Ramos (cell line): Measurements from ENCODE around the gene BDKRB2.
"Not testable (repeated sequence)": the region's sequence is repeated elsewhere in the genome, so short reads cannot be mapped to it uniquely, and the experiment has no call there.

ENCODE experiments used
- in situ Hi-C: fragments of 300-500 bp; cut with MboI; formaldehyde crosslinking; loops from one replicate; pipeline ENCODE4 v1.14.3; 2022; ENCODE audit warnings: low sequenced_read_pairs; ENCODE audit not compliant: unreplicated experiment

The BDKRB2 gene

GRCh38 chr14:96217376-96217913 lies 12.8 kb downstream of the BDKRB2 start:
- in situ Hi-C loops = no loop called here

DNA sequence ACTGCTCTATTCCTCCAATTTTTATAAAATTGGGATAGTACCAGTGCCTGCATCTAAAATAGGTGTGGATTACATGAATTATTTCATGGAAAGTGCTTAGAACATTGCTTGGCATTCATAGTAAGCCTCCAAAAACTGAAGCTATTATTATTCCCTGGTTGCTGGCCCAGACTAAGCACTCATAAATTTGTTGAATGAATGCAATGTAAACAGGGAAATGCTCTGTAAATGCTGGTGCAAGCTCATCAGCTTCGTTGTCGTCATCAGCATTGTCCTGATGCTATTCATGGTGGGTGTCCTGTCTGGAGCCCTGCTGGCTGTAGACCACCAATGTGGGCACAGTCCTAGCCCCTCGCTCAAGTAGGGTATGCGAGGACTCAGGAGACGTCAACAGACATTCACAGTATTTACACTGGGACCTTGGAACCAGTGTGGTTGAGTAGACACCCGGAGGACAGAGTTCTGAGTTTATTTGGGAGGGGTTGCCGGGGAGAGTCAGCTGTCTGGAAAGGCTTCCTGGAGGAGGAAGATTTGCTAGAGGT lies 16.5 kb downstream of the BDKRB2 start:
- in situ Hi-C loops = no loop called here

DNA sequence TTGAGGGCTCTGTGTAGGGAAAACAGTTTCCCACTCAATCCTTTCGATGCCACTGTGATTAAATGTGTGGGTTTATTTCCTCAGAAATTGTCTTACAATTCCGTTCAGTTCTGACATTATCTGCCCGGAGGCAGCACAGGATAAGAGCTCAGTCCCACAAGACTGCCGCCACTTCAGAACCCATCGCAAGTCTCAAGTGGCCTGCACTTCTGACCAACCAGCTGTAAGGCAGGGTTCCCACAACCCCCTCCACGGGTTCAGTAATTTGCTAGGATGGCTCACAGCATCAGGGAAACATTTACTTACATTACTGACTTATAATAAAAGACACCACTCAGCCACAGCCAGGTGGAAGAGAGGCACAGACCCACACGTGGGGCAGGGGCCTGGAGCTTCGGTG lies 17.2 kb downstream of the BDKRB2 start:
- in situ Hi-C loops = no loop called here

- in situ Hi-C loops = no loop called here
These were observed 19.9 kb downstream of the BDKRB2 start for GRCh38 chr14:96224480-96225096.

GRCh38 chr14:96225213-96225612 lies 20.6 kb downstream of the BDKRB2 start:
- in situ Hi-C loops = no loop called here

GRCh38 chr14:96225745-96226151 lies 21.1 kb downstream of the BDKRB2 start:
- in situ Hi-C loops = no loop called here

DNA sequence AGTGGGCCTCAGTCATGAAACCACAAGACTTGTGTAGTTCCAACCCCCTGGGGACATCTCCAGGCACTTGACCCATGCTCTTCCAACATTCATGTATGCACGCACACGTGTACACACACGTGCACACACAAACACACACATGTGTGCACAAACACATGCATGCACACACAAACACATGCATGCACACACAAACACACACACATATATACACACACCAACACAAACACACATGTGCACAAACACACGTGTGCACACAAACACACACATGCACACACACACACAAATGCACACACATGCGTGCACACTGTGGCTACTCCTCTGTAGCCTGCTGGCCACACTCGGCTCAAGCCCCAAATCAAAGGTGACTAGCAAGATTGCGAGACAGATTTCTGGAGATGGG lies 22.8 kb downstream of the BDKRB2 start:
- in situ Hi-C loops = no loop called here

DNA sequence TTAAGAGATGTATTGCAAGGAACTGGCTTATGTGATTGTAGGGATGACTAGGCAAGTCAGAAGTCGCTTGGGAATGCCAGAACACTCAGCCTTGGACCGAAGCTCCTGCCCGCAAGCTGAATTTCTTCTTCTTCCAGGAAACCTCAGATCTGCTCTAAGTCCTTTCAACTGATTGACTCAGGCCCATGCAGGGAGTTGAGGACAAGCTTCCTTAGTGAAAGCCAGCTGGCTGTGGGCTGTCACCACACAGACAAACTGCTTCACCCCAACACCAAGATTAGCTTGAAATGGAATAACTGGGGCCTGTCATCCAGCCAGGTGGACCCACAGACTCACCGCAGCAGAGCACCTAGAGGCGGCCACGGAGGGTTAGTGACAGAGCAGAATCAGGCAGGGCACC lies 24.7 kb downstream of the BDKRB2 start:
- in situ Hi-C loops = no loop called here

- in situ Hi-C loops = no loop called here
These were observed 26.4 kb downstream of the BDKRB2 start for GRCh38 chr14:96231056-96231455.

GRCh38 chr14:96231526-96232130 lies 27.0 kb downstream of the BDKRB2 start:
- in situ Hi-C loops = no loop called here

DNA sequence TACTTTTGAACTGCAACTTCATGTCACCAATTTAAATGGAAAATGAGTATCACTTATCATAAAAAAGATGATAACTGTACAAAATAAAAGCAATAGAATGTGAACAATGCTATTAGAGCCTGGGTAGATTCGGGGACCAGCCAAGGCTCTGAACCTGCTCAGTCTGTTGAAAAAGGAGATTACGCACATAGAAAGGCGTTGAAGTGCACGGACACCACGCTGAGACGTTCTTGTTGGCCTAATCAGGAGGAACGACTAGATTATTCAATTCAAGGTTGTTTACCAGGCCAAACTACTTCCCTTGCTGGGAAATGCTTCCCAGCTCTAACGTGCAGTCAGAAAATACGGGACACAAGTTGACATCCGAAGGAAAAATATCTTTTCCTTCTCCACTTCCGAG lies 27.9 kb downstream of the BDKRB2 start:
- in situ Hi-C loops = no loop called here

GRCh38 chr14:96233661-96234060 lies 29.0 kb downstream of the BDKRB2 start:
- in situ Hi-C loops = no loop called here

- in situ Hi-C loops = no loop called here
These were observed 30.8 kb downstream of the BDKRB2 start for GRCh38 chr14:96235426-96235825.

DNA sequence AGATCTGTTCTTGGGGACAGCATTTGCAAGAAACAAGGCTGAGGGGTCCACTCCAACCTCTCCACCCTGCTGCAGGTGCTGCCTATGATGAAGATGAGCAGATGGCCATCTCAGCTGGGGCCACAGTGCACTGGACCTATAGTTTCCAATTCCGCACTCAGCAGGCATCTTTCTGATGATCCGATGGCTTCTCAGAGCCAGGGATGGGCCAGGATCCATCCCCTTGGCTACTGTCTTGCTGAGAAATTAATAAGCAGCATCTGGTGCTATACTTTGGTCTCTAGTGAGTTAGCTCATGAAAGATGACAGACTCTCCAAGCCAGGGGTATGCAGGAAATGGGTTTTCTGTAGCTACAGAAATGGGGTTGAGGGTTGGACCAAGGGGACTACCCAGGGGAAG lies 33.0 kb downstream of the BDKRB2 start:
- in situ Hi-C loops = no loop called here

GRCh38 chr14:96238676-96239265 lies 34.1 kb downstream of the BDKRB2 start:
- in situ Hi-C loops = no loop called here

DNA sequence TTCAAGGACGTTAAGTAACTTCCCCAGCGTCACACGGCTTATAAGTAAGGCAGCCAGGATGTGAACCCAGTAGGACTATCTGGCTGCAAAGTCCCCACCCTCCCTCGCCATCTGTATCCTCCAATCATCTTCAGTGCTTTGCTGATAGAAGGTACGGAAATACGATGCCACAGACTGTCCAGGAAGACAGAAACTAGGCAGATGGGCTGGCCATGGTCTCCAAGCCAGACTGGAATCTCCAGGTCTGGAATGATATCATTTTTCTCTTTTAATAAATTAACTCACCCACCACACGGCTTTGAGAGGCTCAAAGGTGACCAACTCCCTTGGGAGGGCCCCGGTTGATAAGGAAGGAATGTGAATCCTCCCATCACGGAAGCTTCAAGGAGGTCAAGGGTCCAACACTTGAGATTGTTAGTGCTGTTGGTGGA lies 35.1 kb downstream of the BDKRB2 start:
- in situ Hi-C loops = no loop called here

DNA sequence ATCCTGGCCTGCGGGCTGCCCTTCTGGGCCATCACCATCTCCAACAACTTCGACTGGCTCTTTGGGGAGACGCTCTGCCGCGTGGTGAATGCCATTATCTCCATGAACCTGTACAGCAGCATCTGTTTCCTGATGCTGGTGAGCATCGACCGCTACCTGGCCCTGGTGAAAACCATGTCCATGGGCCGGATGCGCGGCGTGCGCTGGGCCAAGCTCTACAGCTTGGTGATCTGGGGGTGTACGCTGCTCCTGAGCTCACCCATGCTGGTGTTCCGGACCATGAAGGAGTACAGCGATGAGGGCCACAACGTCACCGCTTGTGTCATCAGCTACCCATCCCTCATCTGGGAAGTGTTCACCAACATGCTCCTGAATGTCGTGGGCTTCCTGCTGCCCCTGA lies 36.0 kb downstream of the BDKRB2 start:
- in situ Hi-C loops = no loop called here

- in situ Hi-C loops = no loop called here
These were observed 37.5 kb downstream of the BDKRB2 start for GRCh38 chr14:96242126-96242525.

GRCh38 chr14:96243785-96244184 lies 39.1 kb downstream of the BDKRB2 start:
- in situ Hi-C loops = no loop called here

DNA sequence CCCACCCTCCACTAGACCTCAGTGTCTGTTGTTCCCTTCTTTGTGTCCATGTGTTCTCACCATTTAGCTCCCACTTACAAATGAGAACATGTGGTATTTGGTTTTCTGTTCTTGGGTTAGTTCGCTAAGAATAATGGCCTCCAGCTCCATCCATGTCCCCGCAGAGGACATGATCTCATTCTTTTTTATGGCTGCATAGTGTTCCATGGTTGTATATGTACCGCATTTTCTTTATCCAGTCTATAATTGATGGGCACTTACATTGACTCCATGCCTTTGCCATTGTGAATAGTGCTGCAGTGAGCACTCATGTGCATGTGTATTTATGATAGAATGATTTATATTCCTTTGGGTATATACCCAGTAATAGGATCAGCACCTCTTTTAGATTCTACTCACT lies 40.4 kb downstream of the BDKRB2 start:
- in situ Hi-C loops = not testable (repeated sequence)
